ENCODE measurements around the gene STYX.
"Not testable (repeated sequence)": the region's sequence is repeated elsewhere in the genome, so short reads cannot be mapped to it uniquely, and the experiment has no call there.

GRCh38 chr14:52762923-52763322 lies 33.0 kb downstream of the STYX start:
- not testable (repeated sequence) for TF ChIP-seq CTCF (conservative IDR thresholded peaks at IDR 0.05); EZH2 (IDR thresholded peaks at IDR 0.05; ENCODE audit: low read depth)
